ENCODE results near the gene P4HA3.
"Not testable (repeated sequence)": the region's sequence is repeated elsewhere in the genome, so short reads cannot be mapped to it uniquely, and the experiment has no call there.

P4HA3 gene

GRCh38 chr11:74311352-74311926 lies at the start of gene P4HA3:
P4HA3 (minus strand) TSS chr11:74311640; CDS start chr11:74311611, 29 bp downstream.
- DNase-seq (ENCODE audit: low read depth), result peak; percentile 4

GRCh38 chr11:74357449-74357848 lies 46.0 kb upstream of the P4HA3 start:
- DNase-seq (ENCODE audit: low read depth), result no peak

GRCh38 chr11:74355626-74356025 lies 44.2 kb upstream of the P4HA3 start:
- DNase-seq (ENCODE audit: low read depth), result no peak

- no peak for DNase-seq (ENCODE audit: low read depth)
These were observed 42.6 kb upstream of the P4HA3 start for GRCh38 chr11:74354036-74354435.

- no peak for DNase-seq (ENCODE audit: low read depth)
These were observed 35.9 kb upstream of the P4HA3 start for GRCh38 chr11:74347381-74347780.

- DNase-seq (ENCODE audit: low read depth), result no peak
These were observed 34.0 kb upstream of the P4HA3 start for GRCh38 chr11:74345420-74345819.

DNA sequence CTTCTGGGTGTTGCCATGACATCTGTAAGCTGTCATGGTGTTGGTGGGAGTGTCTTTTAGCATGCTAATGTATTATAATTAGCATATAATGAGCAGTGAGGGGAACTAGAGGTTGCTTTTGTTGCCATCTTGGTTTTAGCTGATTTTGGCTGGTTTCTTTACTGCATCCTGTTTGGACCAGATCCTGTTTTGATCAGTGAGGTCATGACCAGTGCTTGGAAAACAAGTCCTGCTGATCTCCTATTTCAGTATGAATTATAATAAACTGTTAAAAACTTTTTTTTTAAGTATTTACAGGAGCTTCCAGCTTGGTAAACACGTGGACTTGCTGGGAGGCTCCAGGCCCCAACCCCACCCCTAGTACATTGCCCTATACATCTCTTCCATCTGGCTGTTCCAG lies 30.5 kb upstream of the P4HA3 start:
- no peak for DNase-seq (ENCODE audit: low read depth)

- no peak for DNase-seq (ENCODE audit: low read depth)
These were observed 28.2 kb upstream of the P4HA3 start for GRCh38 chr11:74339619-74340018.

DNA sequence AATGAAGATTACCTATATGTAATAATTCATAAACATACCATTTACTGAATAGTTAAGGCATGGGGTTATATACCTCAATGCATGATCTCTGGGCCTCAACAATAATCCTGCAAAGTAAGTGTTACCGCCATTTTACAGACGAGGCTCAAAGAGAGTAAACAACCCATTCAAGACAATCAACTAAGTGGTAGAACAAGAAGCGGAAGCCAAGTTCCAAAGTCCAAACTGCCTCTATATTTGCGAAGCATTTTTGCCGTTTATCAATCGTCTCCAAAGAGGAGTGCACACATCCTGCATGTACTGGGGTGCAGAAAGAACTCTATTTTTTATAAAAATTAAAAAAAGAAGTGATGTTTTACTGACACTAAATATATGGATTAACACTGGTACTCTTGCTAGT lies 27.5 kb upstream of the P4HA3 start:
- no peak for DNase-seq (ENCODE audit: low read depth)

DNA sequence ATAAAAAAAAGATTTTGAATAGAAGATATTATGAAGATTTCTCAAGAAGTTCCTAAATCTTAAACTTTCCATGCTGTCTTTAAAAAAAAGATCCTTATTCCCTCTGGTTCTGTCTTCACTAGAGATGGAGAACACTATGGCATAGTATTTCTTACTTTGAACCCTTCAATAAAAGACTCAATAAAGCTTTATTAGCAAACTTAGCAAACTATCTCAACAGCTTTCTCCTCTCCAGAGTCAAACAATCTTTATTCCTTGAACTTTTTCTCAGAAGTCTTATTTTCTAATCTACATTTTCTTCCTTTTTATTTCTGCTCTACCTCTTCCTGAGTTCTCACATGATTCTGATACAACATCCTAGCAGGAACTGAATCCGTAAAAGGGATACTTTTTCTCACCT lies 21.8 kb upstream of the P4HA3 start:
- DNase-seq (ENCODE audit: low read depth), result no peak

DNA sequence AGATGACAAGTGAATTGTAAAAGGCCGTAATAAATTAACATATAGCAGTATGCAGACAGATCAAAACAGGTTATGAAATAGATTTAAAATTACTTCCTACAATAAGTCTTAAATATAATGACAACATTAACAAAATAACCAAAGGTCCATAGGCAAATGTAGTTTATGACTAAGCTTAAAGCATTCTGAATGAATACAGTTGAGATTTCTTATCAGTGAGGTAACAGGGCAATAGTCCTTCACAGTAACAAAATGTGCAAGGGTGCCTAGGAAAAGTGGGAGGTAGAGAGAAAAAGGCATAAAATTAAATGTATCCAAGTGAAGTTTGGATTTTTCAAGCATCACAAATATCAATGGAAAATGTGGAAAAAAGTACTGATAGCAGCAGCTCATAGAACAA lies 20.9 kb upstream of the P4HA3 start:
- no peak for DNase-seq (ENCODE audit: low read depth)

GRCh38 chr11:74331000-74331399 lies 19.6 kb upstream of the P4HA3 start:
- not testable (repeated sequence) for DNase-seq (ENCODE audit: low read depth)

- DNase-seq (ENCODE audit: low read depth), result no peak
These were observed 18.8 kb upstream of the P4HA3 start for GRCh38 chr11:74330075-74330858.

GRCh38 chr11:74327076-74327475 lies 15.6 kb upstream of the P4HA3 start:
- DNase-seq (ENCODE audit: low read depth), result no peak

- no peak for DNase-seq (ENCODE audit: low read depth)
These were observed 15.2 kb upstream of the P4HA3 start for GRCh38 chr11:74326665-74327064.

GRCh38 chr11:74325649-74326645 lies 14.5 kb upstream of the P4HA3 start:
- DNase-seq (ENCODE audit: low read depth), result no peak

DNA sequence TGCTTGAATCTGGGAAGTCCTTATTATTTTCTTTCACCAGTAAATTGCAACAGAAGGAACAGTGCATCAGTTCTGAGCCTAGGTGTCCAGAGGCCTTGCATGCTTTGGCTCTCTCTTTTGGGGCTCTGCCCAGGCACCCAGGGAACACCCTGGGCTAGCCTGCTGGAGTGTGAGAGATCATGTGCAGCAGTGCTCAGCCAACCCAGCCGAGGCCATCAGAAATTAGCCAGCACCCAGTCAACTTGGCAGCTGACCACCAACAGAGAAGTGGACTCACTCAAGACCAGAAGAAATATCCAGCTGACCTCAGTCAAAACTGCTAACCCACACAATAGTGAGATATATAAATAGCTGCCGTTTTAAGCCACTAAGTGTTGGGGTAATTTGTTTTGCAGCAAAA lies 11.2 kb upstream of the P4HA3 start:
- DNase-seq (ENCODE audit: low read depth), result no peak

- no peak for DNase-seq (ENCODE audit: low read depth)
These were observed 10.2 kb upstream of the P4HA3 start for GRCh38 chr11:74321487-74322188.

- DNase-seq (ENCODE audit: low read depth), result no peak
These were observed 9.1 kb upstream of the P4HA3 start for GRCh38 chr11:74320538-74320937.

DNA sequence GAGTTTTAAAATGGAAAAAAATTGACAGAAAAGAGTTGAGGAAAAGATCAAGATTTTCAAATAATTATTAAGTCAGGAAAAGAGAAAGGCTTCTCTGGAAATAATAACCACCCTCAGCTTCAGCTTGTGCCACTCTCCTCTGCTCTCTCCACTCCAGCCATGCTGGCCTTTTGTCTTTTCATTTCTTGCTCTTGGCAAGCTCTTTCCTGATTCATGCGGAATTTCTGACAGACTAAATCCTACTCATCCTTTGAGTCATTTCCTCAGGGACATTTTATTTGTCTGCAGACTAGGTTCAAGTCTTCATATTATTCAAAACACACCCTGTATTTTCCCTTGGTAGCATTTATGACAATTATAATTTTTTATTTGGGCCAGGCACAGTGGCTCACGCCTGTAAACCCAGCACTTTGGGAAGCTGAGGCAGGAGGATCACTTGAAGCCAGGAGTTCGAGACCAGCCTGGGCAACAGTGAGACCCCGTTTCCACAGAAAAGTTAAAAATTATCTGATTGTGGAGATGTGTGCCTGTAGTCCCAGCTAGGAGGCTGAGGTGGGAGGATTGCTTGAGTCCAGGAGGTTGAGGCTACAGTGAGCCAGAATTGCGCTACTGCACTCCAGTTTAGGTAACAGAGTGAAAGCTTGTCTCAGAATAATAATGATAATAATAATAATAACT lies 7.8 kb upstream of the P4HA3 start:
- no peak for DNase-seq (ENCODE audit: low read depth)

DNA sequence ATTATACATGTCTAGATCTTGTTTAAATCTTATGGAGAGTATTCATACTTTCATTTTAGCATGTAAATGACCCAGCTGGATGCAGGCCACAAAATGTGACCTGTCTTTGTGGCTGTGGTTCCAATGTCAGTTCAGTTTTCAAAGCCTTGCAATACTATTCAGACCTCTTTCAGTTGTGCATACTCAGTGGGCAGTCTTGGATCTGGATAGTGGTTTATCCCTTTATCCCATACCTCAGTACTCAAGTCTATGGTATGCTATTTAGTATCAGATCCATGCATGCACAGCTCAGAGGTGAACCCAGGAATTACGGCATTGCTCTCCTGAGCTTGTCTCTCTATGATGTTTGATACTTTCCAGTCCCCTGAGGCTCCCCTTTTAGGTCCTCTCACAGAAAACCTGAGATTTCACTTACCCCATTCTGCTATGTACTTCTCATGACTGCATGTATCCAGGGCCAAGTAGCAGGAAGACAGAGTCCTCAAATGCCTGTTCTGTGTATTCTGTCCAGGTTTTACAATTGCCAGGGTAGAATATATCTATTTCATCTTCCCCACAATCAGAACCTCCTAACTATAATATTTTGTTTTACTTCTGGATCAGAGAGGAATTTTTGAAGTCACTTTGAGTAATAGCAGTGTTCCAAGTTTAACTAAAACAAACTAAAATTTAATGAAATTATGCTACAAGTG lies 6.9 kb upstream of the P4HA3 start:
- DNase-seq (ENCODE audit: low read depth), result no peak
